CD4-positive, CD25-positive, alpha-beta regulatory T cell (primary cell): ENCODE data around the gene GPR89B. TPM values are rescaled to one million over a fixed set of nuclear protein-coding genes. Genes with fewer than 3 reads are reported as not detected.
"Not testable (repeated sequence)": the region's sequence is repeated elsewhere in the genome, so short reads cannot be mapped to it uniquely, and the experiment has no call there.

Experiments used
- ATAC-seq, 2 donors: fragments of 150-1000 bp; cut with Tn5 transposase; one replicate each; pipeline ENCODE4 v1.10.0; 2021; ENCODE audit warnings: low read depth in 2 of 2, moderate number of reproducible peaks in 2 of 2, moderate library complexity in 1 of 2
- DNase-seq, 3 donors: peaks; one replicate each; pipeline versions ENCODE4 v3.0.0 to v3.0.0-alpha.2; 2012 to 2022; ENCODE audit warnings: mixed read lengths in 1 of 3
- H3K27ac ChIP-seq: one replicate; pipeline ENCODE4 v1.7.0; 2013; ENCODE audit warnings: mild to moderate bottlenecking, low read length; ENCODE audit not compliant: insufficient read depth, poor library complexity, severe bottlenecking
- H3K27me3 ChIP-seq: one replicate; pipeline ENCODE4 v1.7.0; 2013; ENCODE audit warnings: low read length; ENCODE audit not compliant: control insufficient read depth, insufficient read depth
- H3K36me3 ChIP-seq: one replicate; pipeline ENCODE4 v1.7.0; 2013; ENCODE audit warnings: mild to moderate bottlenecking, low read length, moderate library complexity; ENCODE audit not compliant: control insufficient read depth, insufficient read depth
- H3K4me1 ChIP-seq: 2 replicates; pipeline ENCODE4 v1.7.0; 2013; ENCODE audit warnings: mild to moderate bottlenecking, low read length; ENCODE audit not compliant: insufficient read depth, control insufficient read depth, poor library complexity, severe bottlenecking
- H3K4me3 ChIP-seq: one replicate; pipeline ENCODE4 v1.7.0; 2013; ENCODE audit warnings: low read depth, mild to moderate bottlenecking, low read length, moderate library complexity
- H3K9me3 ChIP-seq, 2 experiments: 1 replicate in 1 of 2; 2 replicates in 1 of 2; pipeline ENCODE4 v1.7.0; 2013; ENCODE audit warnings: low read length in 2 of 2, mild to moderate bottlenecking in 1 of 2, moderate library complexity in 1 of 2; ENCODE audit not compliant: control insufficient read depth in 2 of 2
- H3K27ac Mint-ChIP-seq, 3 donors: one replicate each; pipeline ENCODE4 v1.8.0; 2020 to 2022; ENCODE audit warnings: mild to moderate bottlenecking in 3 of 3, mixed read lengths in 3 of 3, moderate library complexity in 2 of 3
- H3K27me3 Mint-ChIP-seq: one replicate; pipeline ENCODE4 v1.8.0; 2022; ENCODE audit warnings: mild to moderate bottlenecking, mixed read lengths
- H3K36me3 Mint-ChIP-seq: one replicate; pipeline ENCODE4 v1.8.0; 2020; ENCODE audit warnings: mixed read lengths
- H3K4me1 Mint-ChIP-seq, 4 donors: one replicate each; pipeline ENCODE4 v1.8.0; 2020 to 2022; ENCODE audit warnings: mixed read lengths in 4 of 4, mild to moderate bottlenecking in 1 of 4
- H3K4me3 Mint-ChIP-seq, 4 donors: one replicate each; pipeline ENCODE4 v1.8.0; 2020 to 2022; ENCODE audit warnings: mild to moderate bottlenecking in 4 of 4, mixed read lengths in 4 of 4, moderate library complexity in 3 of 4
- H3K9me3 Mint-ChIP-seq, 7 donors: one replicate each; pipeline ENCODE4 v1.8.0; 2020 to 2022; ENCODE audit warnings: mixed read lengths in 7 of 7, mild to moderate bottlenecking in 3 of 7, moderate library complexity in 2 of 7
- polyA plus RNA-seq, 4 donors: library from polyadenylated mRNA; unstranded; fragments of 300-500 nt; fragmentation: Illumina TruSeq; gene quantifications; one replicate each; pipeline ENCODE4 v1.2.3, GENCODE V29; 2021
- total RNA-seq: library from RNA; stranded (reverse); gene quantifications from one replicate; pipeline ENCODE4 v1.2.3, GENCODE V29; 2022

Gene GPR89B
- total and polyA plus RNA-seq, 5 donors from 2014 or later = 19.1 to 22.6 (median 19.5) TPM

- not testable (repeated sequence) for DNase-seq, H3K9me3 Mint-ChIP-seq, H3K4me1 ChIP-seq, H3K27me3 ChIP-seq, H3K9me3 ChIP-seq, H3K27me3 Mint-ChIP-seq, H3K36me3 ChIP-seq, H3K4me1 Mint-ChIP-seq, H3K36me3 Mint-ChIP-seq
- Histone ChIP-seq H3K27ac (peak overlapping the region; percentile 69), H3K4me3 (peak overlapping the region; percentile 74)
- peak overlapping the region; percentile 88 to 94 (median 92) for H3K4me3 Mint-ChIP-seq
- ATAC-seq = peak; percentile 7 to 8
- peak overlapping the region; percentile 94 to 98 (median 97) for H3K27ac Mint-ChIP-seq
Measured at GRCh38 chr1:148037850-148038461, 109.7 kb downstream of the GPR89B start.

- H3K4me1 Mint-ChIP-seq, H3K36me3 Mint-ChIP-seq, H3K36me3 ChIP-seq, H3K9me3 Mint-ChIP-seq, H3K9me3 ChIP-seq, H3K27me3 Mint-ChIP-seq, H3K4me1 ChIP-seq, H3K27me3 ChIP-seq: not testable (repeated sequence)
- peak overlapping the region; percentile 74 for H3K4me3 ChIP-seq
- Mint-ChIP-seq H3K27ac (peak overlapping the region; percentile 94 to 98 (median 97)), H3K4me3 (peak overlapping the region; percentile 88 to 94 (median 92))
- ATAC-seq (peak; percentile 77 to 86), DNase-seq (peak; percentile 55 to 91 (median 80))
- peak overlapping the region; percentile 69 for H3K27ac ChIP-seq
Measured at GRCh38 chr1:148038462-148039333, 110.5 kb downstream of the GPR89B start.

Other genes with a start within 250 kb of the GPR89B start
- gene GJA5, start 167.8 kb upstream of the GPR89B start, total RNA-seq = not detected
- gene GJA5, start 167.8 kb upstream of the GPR89B start, polyA plus RNA-seq = not detected
- gene GJA8, start 25.6 kb upstream of the GPR89B start, total RNA-seq = not detected
- gene GJA8, start 25.6 kb upstream of the GPR89B start, polyA plus RNA-seq = not detected
- 22.6 TPM for gene NBPF11, start 223.9 kb downstream of the GPR89B start, total RNA-seq
- 1 to 10 TPM in 3 of 4 donors, under 1 TPM in 1; 0.92 to 2.2 (median 1.7) TPM for gene NBPF11, start 223.9 kb downstream of the GPR89B start, polyA plus RNA-seq